HEK293 (cell line): ENCODE data around the gene MOG.

Experiments used
- CTCF ChIP-seq: fragments of 450-650 bp; formaldehyde crosslinking; IDR thresholded peaks from 2 replicates; pipeline ENCODE4 v1.5.1; 2016; ENCODE audit warnings: missing biosample characterization, missing genetic modification characterization
- ZFP37 ChIP-seq: fragments of 450-650 bp; formaldehyde crosslinking; IDR thresholded peaks from 2 replicates; pipeline ENCODE4 v1.5.1; 2016; ENCODE audit warnings: missing biosample characterization, missing genetic modification characterization
- ZNF174 ChIP-seq: fragments of 450-650 bp; formaldehyde crosslinking; IDR thresholded peaks from 2 replicates; pipeline ENCODE4 v1.5.0; 2017; ENCODE audit warnings: missing biosample characterization, mild to moderate bottlenecking, missing genetic modification characterization

GRCh38 chr6:29676981-29677601 lies 20.2 kb downstream of the MOG start:
- TF ChIP-seq ZFP37 (tag by site-specific recombination) (no peak), ZNF174 (no peak), CTCF (tag by site-specific recombination) (no peak)
